Measurements from ENCODE around the gene IL21R.
"Not testable (repeated sequence)": the region's sequence is repeated elsewhere in the genome, so short reads cannot be mapped to it uniquely, and the experiment has no call there.

The IL21R gene

DNA sequence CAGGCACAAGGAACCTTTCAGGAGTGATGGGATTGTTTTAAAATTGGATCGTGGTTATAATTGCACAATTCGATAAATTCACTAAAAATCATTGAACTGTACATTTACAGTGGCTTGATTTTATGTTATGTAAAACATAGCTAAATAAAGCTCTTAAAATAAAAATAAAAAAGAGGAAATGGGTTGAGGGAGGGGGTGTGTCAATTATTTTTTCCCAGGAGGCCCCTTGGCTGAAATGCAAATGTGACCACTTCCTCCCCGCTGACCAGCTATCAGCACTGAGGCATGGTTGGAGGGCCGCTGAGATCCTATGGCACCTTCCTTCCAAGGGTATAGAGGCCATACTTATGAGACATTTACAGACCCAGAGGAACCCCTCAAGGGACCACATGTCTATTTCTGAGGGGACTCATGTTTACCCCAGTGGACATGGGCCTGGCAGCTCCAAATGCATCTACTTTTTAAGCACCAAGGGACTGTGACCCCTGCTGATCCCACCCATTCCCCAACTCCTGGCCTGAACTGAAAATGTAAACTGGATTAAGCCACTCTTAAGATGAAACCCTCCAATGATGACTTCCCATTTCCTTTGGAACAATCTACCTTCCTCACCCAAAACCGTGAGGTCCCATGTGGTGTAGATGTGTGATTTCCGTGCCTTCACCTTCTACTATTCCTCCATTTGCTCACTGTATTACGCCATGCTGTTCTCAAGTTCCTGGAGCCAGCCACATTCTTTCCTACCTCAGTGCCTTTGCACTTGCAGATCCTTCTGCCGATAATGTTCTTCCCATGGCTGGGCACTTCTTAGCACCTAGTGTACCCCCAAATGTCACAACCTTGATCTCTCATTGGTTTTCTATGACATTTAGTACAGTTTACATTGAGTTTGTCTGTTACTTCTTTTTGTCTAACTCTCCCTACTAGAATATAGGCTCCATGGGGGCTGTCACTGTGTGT, 2.8 kb upstream of the IL21R start:
- no peak overlapping the region for H3K4me3 ChIP-seq
- H3K27ac ChIP-seq, result peak overlapping the region in 1 of 21 experiments; percentile 38

DNA sequence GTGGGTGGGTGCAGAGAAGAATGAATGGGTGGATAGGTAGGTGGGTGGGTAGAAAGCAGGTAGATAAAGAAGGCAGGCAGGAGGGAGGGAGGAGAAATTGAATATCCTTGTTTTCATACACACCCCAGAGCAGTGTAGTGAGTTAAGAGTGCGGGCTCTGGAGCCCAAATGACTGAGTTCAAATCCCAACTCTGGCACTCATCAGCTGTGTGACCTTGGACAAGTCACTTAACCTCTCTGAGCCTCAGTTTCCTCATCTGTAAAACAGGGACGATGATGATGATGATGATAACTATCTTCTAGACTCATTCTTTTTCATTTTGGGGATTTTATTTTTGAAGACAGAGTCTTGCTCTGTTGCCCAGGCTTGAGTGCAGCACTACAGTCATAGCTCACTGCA, 2.0 kb upstream of the IL21R start:
- H3K4me3 ChIP-seq, result no peak overlapping the region
- peak overlapping the region in 1 of 21 experiments; percentile 94 for H3K27ac ChIP-seq

DNA sequence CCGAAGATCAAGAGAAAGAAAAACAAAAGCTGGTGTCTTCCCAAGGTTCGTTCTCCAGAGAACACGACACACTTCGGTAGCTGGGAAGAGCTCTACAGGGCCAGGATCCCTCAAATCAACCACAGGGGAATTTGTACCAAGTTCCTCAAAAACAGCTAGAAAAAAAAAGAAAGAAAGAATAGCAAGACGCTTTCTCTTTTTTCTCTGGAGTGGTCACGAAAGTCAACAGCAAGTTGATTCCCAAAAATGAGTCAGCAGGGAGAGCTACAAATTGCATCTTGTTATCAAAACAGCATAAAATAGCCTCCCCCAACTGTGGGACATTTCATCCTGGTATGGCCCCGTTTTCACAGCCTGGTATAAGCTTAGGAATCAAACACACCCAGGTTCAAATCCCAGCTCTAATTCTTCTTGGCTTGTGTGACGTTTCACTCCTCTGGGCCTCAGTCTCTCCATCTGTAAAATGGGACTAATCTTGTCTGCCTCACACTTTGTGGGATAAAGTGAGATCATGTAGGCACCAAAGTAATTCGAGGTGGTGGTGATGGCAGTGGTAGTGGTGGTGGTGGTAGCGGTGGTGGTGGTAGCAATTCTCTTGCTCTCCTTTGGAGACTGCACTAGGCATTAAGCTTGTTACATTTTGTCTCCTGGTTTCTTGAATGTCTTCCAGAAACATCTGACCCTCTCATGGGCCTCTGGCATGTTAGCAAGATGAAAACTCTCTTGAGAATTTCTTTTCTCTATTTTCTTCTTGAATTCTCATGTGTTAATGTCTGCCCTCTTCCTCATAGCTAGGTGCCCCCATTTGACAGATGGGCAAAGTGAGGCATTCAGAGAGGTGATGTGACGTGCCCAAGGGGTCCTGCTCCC, 988 bp upstream of the IL21R start:
- peak overlapping the region in 4 of 21 experiments; percentile 18 to 94 (median 58) for H3K27ac ChIP-seq
- no peak overlapping the region for H3K4me3 ChIP-seq

DNA sequence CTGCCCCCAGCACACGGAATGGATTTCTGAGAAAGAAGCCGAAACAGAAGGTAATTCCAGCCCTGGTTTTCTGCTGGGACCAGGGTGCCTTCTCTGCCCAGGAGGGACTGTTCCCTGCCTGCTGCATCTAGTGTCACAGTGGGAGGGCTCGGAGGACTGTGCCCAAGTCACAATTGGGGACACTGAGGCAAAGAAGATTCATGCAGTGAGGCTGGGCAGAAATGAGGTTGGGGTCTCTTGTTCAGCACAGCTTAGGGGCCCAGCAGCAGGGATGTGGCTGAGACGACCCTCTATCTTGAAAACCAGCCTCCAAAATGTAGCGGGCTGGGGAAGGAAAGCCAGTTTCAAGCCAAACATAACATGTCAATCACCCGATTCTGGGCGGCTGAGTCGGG, 592 bp downstream of the IL21R start:
- H3K4me3 ChIP-seq, result peak overlapping the region; percentile 23 to 42 (median 32)
- peak overlapping the region in 18 of 21 experiments; percentile 0 to 94 (median 60) for H3K27ac ChIP-seq

DNA sequence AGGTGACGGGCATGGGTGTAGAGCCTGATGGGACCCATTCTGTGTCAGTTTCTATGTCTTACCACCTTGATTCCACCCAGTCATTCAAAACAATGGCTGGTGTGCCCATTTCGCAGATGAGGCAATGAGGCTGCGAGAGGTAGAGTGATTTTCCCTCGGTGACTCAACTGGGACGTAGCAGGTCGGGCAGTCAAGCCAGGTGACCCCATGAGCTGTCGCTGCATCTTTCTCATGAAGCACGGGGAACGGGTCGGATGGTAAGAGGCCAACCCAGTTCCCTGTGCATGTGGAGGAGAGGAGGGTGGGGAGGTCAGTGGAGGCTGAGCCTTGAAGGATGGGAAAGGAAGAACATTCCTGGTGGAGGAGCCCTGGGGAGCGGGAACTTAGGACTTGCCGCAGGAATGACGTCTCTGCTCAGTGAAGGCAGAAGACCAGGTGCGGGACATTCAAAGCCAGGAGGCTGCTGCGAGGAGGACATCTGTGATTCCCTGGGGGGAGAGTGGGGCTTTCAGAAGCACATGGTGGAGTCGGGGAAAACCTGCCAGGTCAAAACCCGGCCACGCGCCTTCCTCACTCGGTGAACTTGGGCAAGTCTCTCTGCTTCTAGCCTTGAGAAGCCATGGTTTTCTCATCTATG, 1.1 kb downstream of the IL21R start:
- H3K27ac ChIP-seq, result peak overlapping the region in 15 of 21 experiments; percentile 24 to 94 (median 62)
- H3K4me3 ChIP-seq, result peak overlapping the region; percentile 23 to 42 (median 32)

DNA sequence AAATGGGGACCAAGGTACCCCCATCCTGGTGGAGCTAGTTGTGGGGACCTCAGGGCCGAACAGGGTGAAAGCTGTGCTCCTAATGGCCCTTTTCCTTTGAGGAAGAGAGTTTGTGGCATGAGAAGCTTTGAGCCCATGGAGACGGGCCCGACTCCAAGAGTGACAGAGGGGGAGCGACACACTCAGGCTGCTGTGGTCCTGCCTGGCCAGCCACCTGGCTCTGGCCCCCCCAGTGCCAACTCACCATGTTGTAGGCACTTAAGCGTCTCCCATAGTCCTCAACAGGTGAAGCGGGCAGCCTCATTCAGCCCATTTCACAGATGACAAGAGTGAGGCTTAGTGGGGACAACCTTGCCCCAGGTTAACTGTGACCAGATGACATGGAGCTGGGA, 1.6 kb downstream of the IL21R start:
- Histone ChIP-seq H3K4me3 (peak overlapping the region; percentile 23 to 42 (median 32)), H3K27ac (peak overlapping the region in 11 of 21 experiments; percentile 25 to 94 (median 62))

DNA sequence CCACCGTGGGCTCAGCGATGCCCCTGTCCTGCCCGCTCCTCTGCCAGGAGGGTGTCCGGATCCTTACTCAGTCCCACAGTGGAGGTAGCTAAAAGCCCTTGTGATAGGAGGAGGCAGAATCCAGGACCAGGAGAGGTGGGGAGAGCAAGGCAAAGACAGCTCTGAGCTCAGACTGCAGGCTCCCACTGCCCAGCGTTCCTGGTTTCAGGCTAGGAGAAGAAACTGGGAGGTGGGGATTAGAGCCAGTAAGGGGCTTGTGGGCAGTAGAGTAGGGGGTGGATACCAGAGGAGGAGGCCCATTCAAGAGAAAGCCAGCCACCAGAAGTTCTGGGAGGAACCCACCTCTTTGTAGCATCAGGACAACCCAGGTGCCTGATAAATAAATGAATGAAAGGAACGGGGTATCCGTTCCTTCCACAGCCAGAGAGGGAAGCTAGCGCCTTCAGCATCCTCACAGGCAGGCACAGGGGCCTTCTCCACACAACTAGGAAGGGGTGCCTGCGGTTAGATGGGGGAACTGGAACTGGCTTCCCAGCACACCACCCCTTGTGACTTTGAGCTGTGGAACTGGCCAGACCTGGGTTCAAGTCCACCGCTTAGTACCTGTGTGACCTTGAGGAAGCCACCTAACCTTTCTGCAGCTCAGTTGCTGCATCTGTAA, 2.3 kb downstream of the IL21R start:
- Histone ChIP-seq H3K4me3 (peak overlapping the region in 4 of 7 experiments; percentile 27 to 42 (median 33)), H3K27ac (peak overlapping the region in 11 of 21 experiments; percentile 24 to 94 (median 67))

DNA sequence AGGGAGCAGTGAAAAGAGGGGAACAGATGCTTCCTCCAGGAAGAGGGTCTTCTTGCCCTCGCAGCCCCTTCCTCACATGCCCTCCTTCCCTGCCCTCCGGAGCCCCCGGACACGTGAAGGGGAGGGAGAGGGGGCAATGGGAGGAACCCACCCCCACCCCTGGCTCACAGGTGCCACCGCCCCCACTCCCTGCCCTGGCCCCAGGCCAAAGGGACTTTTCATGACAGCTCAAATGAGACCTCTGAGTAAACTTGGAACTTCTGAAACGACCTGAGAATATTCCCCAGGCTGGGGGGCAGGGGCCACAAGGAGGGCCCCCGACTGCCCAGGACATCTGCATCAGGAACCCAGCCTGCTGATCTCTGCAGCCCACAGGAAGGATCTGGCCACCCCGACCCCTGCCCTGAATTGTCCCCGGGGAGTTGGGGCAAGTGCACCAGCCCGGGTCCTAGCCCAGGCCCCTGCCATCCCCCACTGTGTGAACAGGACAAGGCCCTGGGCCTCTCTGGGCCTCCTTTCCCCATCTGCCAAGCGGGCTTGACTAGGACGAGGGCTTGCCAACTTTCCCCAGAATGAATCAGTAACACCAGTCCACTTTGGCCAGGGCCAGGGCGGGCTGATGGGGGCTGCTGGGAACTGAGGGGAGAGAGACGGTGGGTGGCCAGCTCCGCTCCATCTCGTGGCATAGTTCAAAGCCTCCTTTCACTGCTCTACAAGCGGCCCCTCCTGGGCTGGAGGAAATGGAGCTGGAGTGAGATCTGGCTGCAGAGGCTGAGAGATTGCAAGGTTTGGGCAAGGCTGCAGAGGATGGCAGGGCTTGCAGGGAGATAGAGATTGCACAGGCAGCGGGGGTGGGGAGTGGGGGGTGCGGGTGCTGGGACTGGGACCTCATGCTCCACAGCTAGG, 3.8 kb downstream of the IL21R start:
- peak overlapping the region in 13 of 21 experiments; percentile 5 to 94 (median 54) for H3K27ac ChIP-seq
- peak overlapping the region in 2 of 7 experiments; percentile 8 to 42 for H3K4me3 ChIP-seq

DNA sequence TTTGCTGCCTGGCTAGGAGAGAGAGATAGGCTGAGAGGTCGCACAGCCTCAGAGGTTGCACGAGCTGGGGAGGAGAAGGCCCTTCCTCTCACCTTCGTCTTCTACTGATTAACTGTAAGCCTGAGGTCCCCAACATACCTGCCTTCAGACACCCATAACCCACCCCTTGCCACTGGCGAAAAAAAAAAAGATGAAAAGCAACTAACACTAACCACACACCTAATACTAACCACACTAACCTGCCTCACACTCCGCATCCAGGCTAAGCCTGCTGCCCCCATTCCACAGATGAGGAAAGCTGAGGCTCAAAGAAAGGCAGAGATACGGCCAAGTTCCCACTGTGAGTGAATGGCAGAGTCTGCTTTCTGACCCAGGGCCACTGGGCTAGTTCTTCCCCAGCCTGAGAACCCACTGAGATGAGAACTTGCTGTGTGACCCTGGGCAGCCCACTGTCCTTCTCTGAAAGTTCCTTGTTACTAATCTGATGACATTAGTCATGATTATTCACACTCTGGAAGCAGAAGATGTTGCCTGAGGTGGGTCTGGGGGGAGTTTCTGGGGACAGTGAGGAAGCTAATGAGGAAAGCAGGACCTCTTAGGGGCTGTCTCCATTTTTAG, 4.6 kb downstream of the IL21R start:
- H3K27ac ChIP-seq, result peak overlapping the region in 9 of 21 experiments; percentile 2 to 94 (median 57)
- H3K4me3 ChIP-seq, result peak overlapping the region in 1 of 7 experiments; percentile 8

DNA sequence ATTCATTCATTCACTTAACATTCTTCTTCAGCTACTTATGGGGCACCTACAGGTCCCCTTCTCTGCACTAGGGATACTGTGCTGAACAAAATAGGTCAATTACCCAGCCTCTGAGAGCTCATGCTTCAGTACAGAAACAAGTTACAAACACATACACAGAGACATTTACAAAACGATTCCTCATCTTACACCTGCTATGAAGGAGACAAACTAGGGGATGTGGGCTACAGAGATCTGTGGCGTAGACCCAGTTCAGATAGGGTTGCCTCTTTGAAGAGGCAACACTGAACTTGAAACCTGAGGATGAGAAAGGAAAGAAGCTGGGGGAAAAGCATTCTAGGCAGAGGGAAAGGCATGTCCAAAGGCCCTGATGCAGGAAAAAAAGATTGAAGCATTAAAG, 5.2 kb downstream of the IL21R start:
- Histone ChIP-seq H3K4me3 (no peak overlapping the region), H3K27ac (peak overlapping the region in 9 of 21 experiments; percentile 3 to 94 (median 63))

DNA sequence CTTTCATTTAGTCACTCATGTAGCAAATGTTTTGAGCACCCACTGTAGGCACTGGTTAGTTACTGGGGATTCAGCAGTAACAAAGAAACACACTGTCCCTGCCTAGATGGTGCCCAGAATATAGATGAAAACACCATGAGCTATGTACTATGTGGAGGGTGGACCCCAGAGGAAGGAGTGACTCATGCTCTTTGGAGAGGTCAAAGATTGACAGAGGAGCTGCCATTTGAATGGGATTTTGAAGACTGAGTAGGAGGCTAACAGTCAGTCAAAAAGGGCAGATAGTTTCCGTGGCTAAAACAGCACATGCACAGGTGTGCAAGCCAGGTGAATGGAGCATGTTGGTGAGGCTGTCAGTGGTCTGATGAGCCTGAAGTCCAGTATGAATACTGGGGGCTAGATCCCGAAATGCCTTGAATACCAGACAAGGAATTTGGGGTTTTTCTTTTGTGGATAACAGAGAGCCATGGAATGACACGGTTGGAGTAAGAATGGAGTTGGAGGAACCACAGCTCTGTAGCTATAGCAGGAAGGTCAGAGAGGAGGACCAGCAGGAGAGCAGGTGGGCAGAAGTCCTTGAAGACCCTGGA, 6.1 kb downstream of the IL21R start:
- Histone ChIP-seq H3K27ac (peak overlapping the region in 7 of 21 experiments; percentile 7 to 94 (median 39)), H3K4me3 (no peak overlapping the region)

DNA sequence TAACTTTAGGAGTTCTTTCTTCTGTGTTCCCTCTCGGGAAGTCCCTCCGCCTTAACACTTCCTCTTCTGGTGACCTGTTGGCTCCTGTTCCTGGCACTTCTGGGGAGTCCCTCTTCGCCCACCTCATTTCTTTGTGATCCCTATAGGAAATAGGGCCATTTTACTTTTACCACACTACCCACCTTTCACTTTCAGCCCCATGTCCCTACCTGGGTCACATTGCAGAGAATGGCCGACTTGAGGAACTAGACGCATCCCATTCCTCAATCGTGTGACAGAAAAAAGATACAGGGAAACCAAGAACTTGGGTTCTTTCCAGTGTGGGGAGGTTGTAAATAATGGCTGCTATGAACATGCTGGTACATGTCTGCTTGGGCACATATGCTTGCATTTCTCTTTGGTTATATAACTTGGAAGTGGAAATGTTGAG, 6.6 kb downstream of the IL21R start:
- H3K4me3 ChIP-seq, result no peak overlapping the region
- peak overlapping the region in 7 of 21 experiments; percentile 7 to 94 (median 39) for H3K27ac ChIP-seq

DNA sequence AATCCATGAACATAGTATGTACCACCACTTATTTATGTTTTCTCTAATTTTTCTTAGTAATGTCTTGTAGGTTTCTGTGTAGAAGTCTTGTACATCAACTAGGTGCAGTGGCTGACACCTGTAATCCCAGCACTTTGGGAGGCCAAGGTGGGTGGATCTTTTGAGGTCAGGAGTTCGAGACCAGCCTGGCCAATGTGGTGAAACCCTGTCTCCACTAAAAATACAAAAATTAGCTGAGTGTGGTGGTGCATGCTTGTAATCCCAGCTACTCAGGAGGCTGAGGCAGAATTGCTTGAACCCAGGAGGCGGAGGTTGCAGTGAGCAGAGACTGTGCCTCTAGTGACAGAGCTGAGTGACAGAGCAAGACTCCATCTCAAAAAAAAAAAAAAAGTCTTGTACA, 8.0 kb downstream of the IL21R start:
- H3K27ac ChIP-seq, result peak overlapping the region in 1 of 21 experiments; percentile 18
- not testable (repeated sequence) for H3K4me3 ChIP-seq

DNA sequence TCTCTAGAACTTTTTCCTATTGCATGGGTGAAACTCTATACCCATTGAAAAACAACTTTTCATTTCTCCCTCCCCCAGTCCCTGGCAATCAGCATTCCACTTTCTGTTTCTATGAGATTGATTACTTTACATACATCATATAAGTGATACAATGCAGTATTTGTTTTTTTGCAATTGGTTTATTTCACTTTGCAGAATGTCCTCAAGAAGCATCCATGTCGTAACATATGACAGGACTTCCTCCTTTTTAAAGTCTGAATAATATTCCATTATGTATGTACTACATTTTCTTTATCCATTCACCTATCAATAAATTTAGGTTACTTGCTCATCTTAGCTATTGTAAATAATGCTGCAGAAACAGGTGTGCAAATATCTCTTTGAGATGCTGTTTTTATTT, 8.8 kb downstream of the IL21R start:
- Histone ChIP-seq H3K4me3 (no peak overlapping the region), H3K27ac (no peak overlapping the region)

DNA sequence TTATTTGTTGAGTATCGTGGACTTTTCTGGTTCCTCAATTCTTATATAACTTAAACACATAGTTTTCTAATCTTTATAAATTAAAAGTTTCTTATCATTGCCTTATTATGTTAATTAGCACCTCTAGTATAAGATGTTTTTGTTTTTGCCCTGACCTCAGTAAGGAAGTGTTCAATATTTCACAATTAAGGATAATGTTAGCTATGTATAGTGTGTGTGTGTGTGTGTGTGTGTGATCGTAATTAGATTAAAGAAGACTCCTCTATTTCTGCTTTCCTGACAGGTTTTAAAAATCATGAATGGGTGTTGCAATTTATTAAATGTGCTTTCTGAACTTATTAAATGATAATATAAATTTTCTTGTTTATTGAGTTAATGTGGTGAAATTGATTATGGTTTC, 12.0 kb downstream of the IL21R start:
- H3K4me3 ChIP-seq, result no peak overlapping the region
- no peak overlapping the region for H3K27ac ChIP-seq

DNA sequence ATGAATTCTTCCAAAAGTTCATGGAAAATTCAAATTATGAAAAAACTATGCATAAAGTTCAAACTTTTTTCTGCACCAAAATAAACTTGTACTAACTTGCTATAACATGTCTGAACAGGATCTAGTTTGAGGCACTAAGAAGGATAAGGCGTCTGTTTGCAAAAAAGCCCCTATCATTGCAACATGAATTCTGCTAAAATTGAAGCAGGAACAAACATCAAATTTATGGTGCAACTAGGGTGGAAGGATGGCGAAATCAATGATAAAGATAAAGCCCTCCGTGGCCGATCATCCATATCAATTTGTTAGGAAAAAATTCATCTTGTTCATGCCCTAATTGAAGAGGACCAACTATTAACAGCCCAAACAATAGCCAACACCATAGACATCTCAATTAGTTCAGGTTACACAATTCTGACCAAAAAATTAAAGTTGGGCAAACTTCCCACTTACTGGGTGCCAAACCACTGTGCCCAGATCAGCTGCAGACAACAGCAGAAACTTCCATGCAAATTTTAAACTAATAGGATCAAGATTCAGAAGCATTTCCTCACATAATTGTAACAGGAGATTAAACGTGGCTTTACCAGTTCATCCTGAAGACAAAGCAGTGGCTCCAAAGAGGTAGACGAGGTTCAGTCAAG, 12.9 kb downstream of the IL21R start:
- Histone ChIP-seq H3K4me3 (no peak overlapping the region), H3K27ac (no peak overlapping the region)
